ENCODE results near the gene IQCE. TPM values are rescaled to one million over a fixed set of nuclear protein-coding genes. Genes with fewer than 3 reads are reported as not detected.

IQCE gene
- total RNA-seq, 4 donors from 2014 or later: 16.8 to 46.9 (median 26.9) TPM

DNA sequence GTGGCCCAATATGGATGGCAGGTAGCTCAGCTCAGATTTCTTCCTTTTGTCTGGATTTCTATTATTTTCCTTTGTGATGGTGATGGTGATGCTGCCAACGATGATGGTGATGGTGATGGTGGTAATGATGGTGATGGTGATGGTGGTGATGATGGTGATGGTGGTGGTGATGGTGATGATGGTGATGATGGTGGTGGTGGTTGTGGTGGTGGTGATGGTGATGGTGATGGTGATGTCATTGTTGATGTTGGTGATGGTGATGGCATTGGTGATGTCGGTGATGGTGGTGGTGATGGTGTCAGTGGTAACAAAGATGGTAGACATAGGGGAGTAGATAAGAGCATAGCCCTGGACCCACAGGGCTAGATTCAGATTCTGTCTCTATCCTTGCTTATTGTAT, 98.4 kb downstream of the IQCE start:
- no peaks in the 10 kb centered on the region for H3K4me1 ChIP-seq
- H3K36me3 ChIP-seq: peaks cover 0 to 79% (median 16%) of the 10 kb centered on the region in 3 donors
- DNase-seq (ENCODE audit: low spot score in 2 of 2): no peak
- H3K4me3 ChIP-seq: no peak overlapping the region
- H3K27me3 ChIP-seq: no peaks in the 10 kb centered on the region
- H3K27ac ChIP-seq: no peak overlapping the region
- TF ChIP-seq POLR2A (IDR thresholded peaks at IDR 0.05) (no peak), EP300 (IDR thresholded peaks at IDR 0.05) (no peak)
- TF ChIP-seq, protein P1, sequence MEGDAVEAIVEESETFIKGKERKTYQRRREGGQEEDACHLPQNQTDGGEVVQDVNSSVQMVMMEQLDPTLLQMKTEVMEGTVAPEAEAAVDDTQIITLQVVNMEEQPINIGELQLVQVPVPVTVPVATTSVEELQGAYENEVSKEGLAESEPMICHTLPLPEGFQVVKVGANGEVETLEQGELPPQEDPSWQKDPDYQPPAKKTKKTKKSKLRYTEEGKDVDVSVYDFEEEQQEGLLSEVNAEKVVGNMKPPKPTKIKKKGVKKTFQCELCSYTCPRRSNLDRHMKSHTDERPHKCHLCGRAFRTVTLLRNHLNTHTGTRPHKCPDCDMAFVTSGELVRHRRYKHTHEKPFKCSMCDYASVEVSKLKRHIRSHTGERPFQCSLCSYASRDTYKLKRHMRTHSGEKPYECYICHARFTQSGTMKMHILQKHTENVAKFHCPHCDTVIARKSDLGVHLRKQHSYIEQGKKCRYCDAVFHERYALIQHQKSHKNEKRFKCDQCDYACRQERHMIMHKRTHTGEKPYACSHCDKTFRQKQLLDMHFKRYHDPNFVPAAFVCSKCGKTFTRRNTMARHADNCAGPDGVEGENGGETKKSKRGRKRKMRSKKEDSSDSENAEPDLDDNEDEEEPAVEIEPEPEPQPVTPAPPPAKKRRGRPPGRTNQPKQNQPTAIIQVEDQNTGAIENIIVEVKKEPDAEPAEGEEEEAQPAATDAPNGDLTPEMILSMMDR (IDR thresholded peaks at IDR 0.05): no peak
- H3K9me3 ChIP-seq: no peaks in the 10 kb centered on the region
- 92 to 98% methylated on average over 2 of the region's 2 CpGs for WGBS, 2 donors

DNA sequence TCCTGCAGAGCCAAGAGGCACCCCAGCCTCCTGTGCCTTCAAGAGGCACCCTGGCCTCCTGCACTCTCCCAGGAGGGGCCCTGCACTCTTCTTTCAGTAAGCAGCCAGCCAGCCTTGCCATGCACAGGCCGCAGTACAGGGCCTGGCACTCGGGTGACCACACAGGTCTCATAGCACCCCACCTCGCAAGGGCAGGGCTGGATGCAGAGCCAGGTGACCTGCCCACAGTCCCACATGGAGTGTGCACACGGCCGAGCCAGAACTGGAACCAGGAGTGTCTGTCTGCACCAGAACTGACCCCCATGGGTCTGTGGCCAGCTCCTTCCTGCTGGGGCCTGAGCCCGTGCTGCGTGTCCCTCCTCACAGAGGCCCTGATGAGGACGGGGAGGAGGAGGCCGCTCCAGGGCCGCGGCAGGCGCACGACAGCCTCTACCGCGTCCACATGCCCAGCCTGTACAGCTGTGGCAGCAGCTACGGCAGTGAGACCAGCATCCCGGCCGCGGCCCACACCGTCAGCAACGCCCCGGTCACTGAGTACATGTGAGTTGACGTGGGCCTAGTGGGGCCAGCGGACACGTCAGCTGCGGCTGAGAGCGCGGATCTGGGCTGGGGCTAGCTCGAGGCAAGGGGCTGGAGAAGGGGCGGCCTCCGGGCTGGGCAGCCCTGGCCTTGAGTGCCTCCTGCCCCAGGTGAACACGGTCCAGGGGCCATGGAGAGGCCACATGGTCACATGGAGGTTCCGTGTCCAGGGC, 99.3 kb downstream of the IQCE start:
- H3K4me3 ChIP-seq: no peak overlapping the region
- H3K27me3 ChIP-seq: no peaks in the 10 kb centered on the region
- no peaks in the 10 kb centered on the region for H3K9me3 ChIP-seq
- 93% methylated on average over 31 to 33 of the region's 33 CpGs for WGBS, 2 donors
- no peak for TF ChIP-seq EP300 (IDR thresholded peaks at IDR 0.05)
- no peak for TF ChIP-seq POLR2A (IDR thresholded peaks at IDR 0.05)
- TF ChIP-seq, protein P1 (IDR thresholded peaks at IDR 0.05): no peak
- H3K4me1 ChIP-seq: peaks cover 0 to 9% (median 4%) of the 10 kb centered on the region in 4 donors
- H3K36me3 ChIP-seq: peaks cover 0 to 77% (median 16%) of the 10 kb centered on the region in 3 donors
- no peak overlapping the region for H3K27ac ChIP-seq
- DNase-seq (ENCODE audit: low spot score in 2 of 2): no peak

DNA sequence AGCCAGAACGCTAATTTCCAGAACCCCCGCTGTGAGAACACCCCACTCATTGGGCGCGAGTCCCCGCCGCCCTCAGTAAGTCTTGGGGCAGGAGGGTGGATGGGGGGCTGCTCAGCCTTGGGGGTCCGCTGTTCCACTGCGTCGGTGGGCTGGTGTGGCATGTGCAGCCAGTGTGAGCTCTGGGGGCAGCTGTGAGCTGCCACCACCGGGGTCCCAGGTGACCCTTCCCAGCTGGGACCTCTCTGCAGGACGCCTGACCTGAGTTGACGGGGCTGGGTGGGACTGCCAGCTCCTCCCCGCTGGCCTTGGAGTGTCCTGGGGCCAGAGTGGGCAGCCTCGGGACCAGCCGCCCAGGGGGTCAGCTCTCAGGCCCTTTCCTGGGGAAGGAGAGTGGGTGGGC, 100.2 kb downstream of the IQCE start:
- H3K27ac ChIP-seq: no peak overlapping the region
- H3K4me3 ChIP-seq: no peak overlapping the region
- peaks cover 0 to 17% (median 8%) of the 10 kb centered on the region in 4 donors for H3K4me1 ChIP-seq
- no peak for DNase-seq (ENCODE audit: low spot score in 2 of 2)
- no peaks in the 10 kb centered on the region for H3K27me3 ChIP-seq
- TF ChIP-seq, protein P1 (IDR thresholded peaks at IDR 0.05): no peak
- no peak for TF ChIP-seq EP300 (IDR thresholded peaks at IDR 0.05)
- no peak for TF ChIP-seq POLR2A (IDR thresholded peaks at IDR 0.05)
- no peaks in the 10 kb centered on the region for H3K9me3 ChIP-seq
- 86 to 87% methylated on average over 9 to 10 of the region's 15 CpGs for WGBS, 2 donors
- peaks cover 0 to 73% (median 16%) of the 10 kb centered on the region in 3 donors for H3K36me3 ChIP-seq

DNA sequence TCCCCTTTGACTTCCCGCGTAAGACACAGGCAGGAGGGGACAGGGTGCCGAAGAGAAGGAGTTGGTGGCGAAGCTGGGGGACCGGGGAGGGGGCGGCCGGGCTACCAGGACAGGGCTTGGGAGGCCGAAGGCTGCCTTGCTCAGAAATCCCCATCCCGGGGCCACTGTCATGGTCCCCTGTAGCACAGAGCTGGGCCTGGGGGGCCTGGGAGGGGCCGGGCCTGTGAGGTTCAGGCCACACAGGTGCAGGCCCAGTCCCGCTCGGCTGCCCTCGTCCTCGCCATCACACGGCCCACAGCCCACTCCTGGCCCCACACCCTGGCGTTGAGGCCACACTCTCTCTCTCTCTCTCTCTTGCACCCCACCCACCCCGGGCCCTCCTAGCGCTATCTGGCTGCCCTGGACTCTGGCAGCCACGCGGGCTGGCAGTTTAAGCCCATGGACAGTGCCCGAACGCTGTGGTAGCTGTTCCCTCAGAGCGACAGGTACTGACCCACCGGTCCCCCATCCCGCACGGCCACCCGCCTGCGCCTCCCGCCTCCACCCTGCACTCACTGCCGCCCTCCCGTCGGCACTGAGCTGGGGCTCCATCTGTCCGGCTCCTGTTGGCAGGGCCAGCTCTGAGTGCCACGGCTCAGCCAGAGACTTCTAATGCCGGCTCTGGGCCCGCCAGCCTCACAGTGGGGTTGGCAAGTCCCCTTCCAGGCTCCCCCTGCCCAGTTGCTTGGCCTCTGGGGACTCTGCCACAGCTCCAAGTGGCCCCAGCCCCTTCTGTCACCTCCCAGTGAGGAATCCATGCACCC, 101.0 kb downstream of the IQCE start:
- peaks cover 0 to 68% (median 16%) of the 10 kb centered on the region in 3 donors for H3K36me3 ChIP-seq
- H3K4me3 ChIP-seq: no peak overlapping the region
- no peak for DNase-seq (ENCODE audit: low spot score in 2 of 2)
- H3K4me1 ChIP-seq: peaks cover 0 to 25% (median 8%) of the 10 kb centered on the region in 4 donors
- TF ChIP-seq, protein P1 (IDR thresholded peaks at IDR 0.05): no peak
- no peak for TF ChIP-seq EP300 (IDR thresholded peaks at IDR 0.05)
- TF ChIP-seq POLR2A (IDR thresholded peaks at IDR 0.05): no peak
- no peak overlapping the region for H3K27ac ChIP-seq
- H3K9me3 ChIP-seq: no peaks in the 10 kb centered on the region
- 87 to 89% methylated on average over 33 to 36 of the region's 36 CpGs for WGBS, 2 donors
- no peaks in the 10 kb centered on the region for H3K27me3 ChIP-seq
